Urothelium cell line (cell line): ENCODE results near the gene SIGLEC8.
"Not testable (repeated sequence)": the region's sequence is repeated elsewhere in the genome, so short reads cannot be mapped to it uniquely, and the experiment has no call there.

ENCODE experiments used
- DNase-seq: peaks from one replicate; pipeline ENCODE4 v3.0.0; 2011; ENCODE audit warnings: low spot score, mixed read lengths
- FAIRE-seq: peaks from 2 replicates; lab custom pipeline; 2011; peaks lifted over from hg19 to GRCh38; lab: Jason Lieb, UNC

SIGLEC8 gene

GRCh38 chr19:51473009-51473707 is 14.9 kb upstream of the SIGLEC8 start:
- DNase-seq (peak; percentile 67), FAIRE-seq (peak; percentile 73)

- DNase-seq (no peak), FAIRE-seq (no peak)
These were observed 14.4 kb upstream of the SIGLEC8 start for GRCh38 chr19:51472607-51473006.

GRCh38 chr19:51471527-51471926 is 13.3 kb upstream of the SIGLEC8 start:
- DNase-seq (no peak), FAIRE-seq (no peak)

- DNase-seq, result no peak
- no peak for FAIRE-seq
These were observed 12.7 kb upstream of the SIGLEC8 start for GRCh38 chr19:51470966-51471365.

GRCh38 chr19:51469629-51470028 is 11.4 kb upstream of the SIGLEC8 start:
- no peak for DNase-seq
- FAIRE-seq, result no peak

GRCh38 chr19:51469162-51469561 is 10.9 kb upstream of the SIGLEC8 start:
- FAIRE-seq (no peak), DNase-seq (no peak)

- FAIRE-seq (no peak), DNase-seq (no peak)
These were observed 10.3 kb upstream of the SIGLEC8 start for GRCh38 chr19:51468545-51468920.

- no peak for FAIRE-seq
- no peak for DNase-seq
These were observed 9.8 kb upstream of the SIGLEC8 start for GRCh38 chr19:51467864-51468544.

- FAIRE-seq, result no peak
These were observed 8.5 kb upstream of the SIGLEC8 start for GRCh38 chr19:51466723-51467122.

GRCh38 chr19:51463976-51464581 is 5.8 kb upstream of the SIGLEC8 start:
- not testable (repeated sequence) for DNase-seq
- peak; percentile 90 for FAIRE-seq

More at GRCh38 chr19:51466723-51467122, 8.5 kb upstream of the SIGLEC8 start:
- no peak for DNase-seq

GRCh38 chr19:51462681-51463080 is 4.4 kb upstream of the SIGLEC8 start:
- FAIRE-seq (no peak), DNase-seq (no peak)

- DNase-seq, result no peak
- no peak for FAIRE-seq
These were observed 4.0 kb upstream of the SIGLEC8 start for GRCh38 chr19:51462276-51462675.

GRCh38 chr19:51461723-51462161 is 3.5 kb upstream of the SIGLEC8 start:
- FAIRE-seq, result no peak

GRCh38 chr19:51460164-51460992 is 2.1 kb upstream of the SIGLEC8 start:
- DNase-seq, result peak; percentile 53
- FAIRE-seq, result no peak

More at GRCh38 chr19:51461723-51462161, 3.5 kb upstream of the SIGLEC8 start:
- DNase-seq, result no peak

GRCh38 chr19:51458899-51459505 is 748 bp upstream of the SIGLEC8 start:
- FAIRE-seq (no peak), DNase-seq (no peak)

GRCh38 chr19:51457351-51458013 is 772 bp downstream of the SIGLEC8 start:
- FAIRE-seq (no peak), DNase-seq (no peak)

- no peak for DNase-seq
- FAIRE-seq, result no peak
These were observed 1.5 kb downstream of the SIGLEC8 start for GRCh38 chr19:51456541-51457290.

GRCh38 chr19:51450730-51451307 is 7.4 kb downstream of the SIGLEC8 start:
- FAIRE-seq (no peak), DNase-seq (no peak)

- FAIRE-seq (no peak), DNase-seq (no peak)
These were observed 9.7 kb downstream of the SIGLEC8 start for GRCh38 chr19:51448411-51449016.
